ENCODE results near the gene DEPP1. TPM values are rescaled to one million over a fixed set of nuclear protein-coding genes. Genes with fewer than 3 reads are reported as not detected.

Gene DEPP1
- total and polyA plus RNA-seq, 5 experiments from 2014 or later: not detected

DNA sequence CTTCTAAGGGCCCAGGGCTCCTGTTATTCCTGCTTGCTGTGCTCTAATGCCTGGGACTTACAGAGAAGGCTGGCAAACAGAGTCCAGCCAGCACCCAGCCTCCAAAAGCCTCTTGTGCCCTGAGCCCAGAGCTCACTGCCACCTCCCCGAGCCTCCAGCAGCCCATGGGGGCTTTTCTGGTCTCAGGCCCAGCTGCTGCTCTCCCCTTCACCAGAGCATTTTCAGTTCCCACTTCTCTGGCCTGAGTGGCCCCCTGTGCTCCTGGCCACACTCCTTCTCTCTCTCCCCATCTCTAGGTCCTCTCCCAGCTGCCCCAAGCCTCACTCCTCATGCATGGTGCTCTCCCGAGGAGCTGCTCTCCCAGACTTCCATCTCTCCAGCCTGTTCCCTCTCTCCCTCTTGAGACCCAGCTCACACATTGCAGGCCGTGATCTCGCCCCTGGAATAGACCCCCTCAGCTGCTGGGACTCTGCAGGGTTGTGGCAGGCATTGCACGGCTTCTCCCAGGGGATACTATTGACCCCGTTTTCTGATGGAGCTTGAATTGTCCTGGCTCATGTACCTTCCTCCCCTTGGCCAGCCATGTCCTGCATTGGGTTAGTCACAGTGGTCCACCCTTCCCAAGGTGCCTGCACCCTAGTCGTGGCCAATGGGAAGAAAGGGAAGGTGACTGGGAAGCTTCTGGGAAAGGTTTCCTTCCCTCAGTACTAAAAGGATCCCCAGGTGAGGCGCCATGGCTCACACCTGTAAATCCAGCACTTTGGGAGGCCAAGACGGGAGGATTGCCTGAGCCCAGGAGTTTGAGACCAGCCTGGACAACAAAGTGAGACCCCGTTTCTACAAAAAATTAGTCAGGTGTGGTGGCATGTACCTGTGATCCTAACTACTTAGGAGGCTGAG lies 28.0 kb downstream of the DEPP1 start:
- POLR2A ChIA-PET: no interaction called here
- Mint-ChIP-seq H3K4me1 (peaks cover 3 to 35% (median 6%) of the 10 kb centered on the region in 4 donors), H3K27ac (peak overlapping the region in 1 of 10 donors; percentile 21), H3K27me3 (no peaks in the 10 kb centered on the region), H3K4me3 (no peak overlapping the region), H3K36me3 (peaks cover 0 to 14% (median 0%) of the 10 kb centered on the region in 3 donors), H3K9me3 (peaks cover 0 to under 1% (median 0%) of the 10 kb centered on the region in 9 donors)
- ATAC-seq (no peak), DNase-seq (no peak)

DNA sequence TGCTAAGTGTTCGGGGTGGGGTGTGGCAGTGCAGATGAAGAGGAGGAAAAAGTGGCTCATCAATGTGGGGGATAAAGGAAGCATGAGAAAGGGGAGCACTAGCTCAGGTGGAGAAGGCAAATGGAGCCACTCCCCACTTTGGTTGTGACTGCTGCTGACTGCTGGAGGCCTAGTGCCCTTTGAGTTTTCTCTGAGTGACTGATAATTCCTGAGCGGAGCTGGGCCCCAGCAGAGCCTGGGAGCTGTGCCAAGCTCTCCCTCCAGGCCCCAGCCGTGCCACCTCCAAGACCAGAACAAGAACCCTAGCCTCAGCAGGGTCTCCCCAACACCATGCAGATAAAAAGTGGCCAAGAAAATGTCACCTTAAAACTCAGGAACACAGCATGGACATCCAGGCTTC lies 28.7 kb downstream of the DEPP1 start:
- Mint-ChIP-seq H3K4me1 (peaks cover 3 to 35% (median 5%) of the 10 kb centered on the region in 4 donors), H3K27me3 (no peaks in the 10 kb centered on the region), H3K9me3 (peaks cover 0 to 7% (median 3%) of the 10 kb centered on the region in 9 donors), H3K36me3 (peaks cover 0 to 12% (median 5%) of the 10 kb centered on the region in 3 donors), H3K4me3 (no peak overlapping the region), H3K27ac (peak overlapping the region in 2 of 10 donors; percentile 45 to 69)
- no peak for ATAC-seq
- DNase-seq: no peak
- POLR2A ChIA-PET: no interaction called here

DNA sequence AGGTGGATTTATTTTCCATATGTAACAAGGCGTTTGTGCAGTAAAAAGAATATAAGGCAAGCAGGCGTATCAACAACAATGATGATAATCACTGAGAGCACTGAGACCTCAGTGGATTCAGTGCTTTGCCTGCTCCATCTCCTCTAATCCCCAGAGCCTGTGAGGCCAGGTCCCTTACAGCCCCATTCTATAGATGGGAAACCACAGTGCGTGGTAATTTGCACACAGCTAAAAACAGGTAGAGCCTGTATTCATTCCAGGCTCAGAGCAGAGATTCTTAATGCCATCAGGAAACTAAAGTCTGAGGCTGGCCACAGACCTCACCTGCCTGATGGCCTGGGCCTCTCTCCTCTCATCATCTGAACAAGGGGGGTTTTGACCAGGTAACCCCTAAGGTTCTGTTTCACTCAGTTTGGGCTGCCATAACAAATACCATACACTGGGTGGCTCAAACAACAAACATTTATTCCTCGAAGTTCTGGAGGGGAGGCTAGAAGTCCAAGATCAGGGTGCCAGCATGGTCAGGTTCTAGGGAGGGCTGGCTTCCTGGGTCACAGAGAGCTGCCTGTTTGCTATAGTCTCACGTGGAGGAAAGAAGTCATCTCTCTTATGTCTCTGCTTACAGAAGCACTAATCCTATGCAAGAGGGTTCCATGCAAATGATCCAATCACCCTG lies 29.3 kb downstream of the DEPP1 start:
- H3K27me3 Mint-ChIP-seq: peaks cover 0 to 3% (median 0%) of the 10 kb centered on the region in 5 donors
- H3K4me3 Mint-ChIP-seq: no peak overlapping the region
- DNase-seq (no peak), ATAC-seq (no peak)
- H3K4me1 Mint-ChIP-seq: peaks cover 0 to 35% (median 1%) of the 10 kb centered on the region in 4 donors
- peaks cover 0 to 14% (median 8%) of the 10 kb centered on the region in 9 donors for H3K9me3 Mint-ChIP-seq
- POLR2A ChIA-PET: no interaction called here
- peaks cover 0 to 11% (median 6%) of the 10 kb centered on the region in 3 donors for H3K36me3 Mint-ChIP-seq
- no peak overlapping the region for H3K27ac Mint-ChIP-seq

DNA sequence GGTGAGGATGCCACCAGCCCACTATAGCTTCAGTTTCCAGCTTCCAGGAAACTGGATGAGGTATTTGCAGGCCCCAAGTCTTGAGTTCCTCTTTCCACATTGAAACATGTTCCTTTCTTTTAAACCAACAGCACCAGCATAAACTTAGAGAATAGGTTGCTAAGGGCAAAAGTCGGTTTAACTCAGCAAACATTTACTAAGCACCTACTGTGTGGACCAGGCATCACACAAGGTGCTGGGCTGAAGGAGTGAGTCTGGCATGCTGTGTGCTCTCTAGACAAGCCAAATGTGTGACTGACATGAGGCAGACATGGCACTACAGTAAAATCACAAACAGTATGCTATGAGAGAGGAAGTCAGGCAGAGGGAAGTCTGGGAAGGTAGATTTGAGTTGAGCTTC lies 30.0 kb downstream of the DEPP1 start:
- Mint-ChIP-seq H3K4me1 (peaks cover 0 to 35% (median 1%) of the 10 kb centered on the region in 4 donors), H3K36me3 (peaks cover 0 to 15% (median 4%) of the 10 kb centered on the region in 3 donors), H3K27ac (no peak overlapping the region), H3K4me3 (no peak overlapping the region), H3K27me3 (peaks cover 0 to 3% (median 0%) of the 10 kb centered on the region in 5 donors), H3K9me3 (peaks cover 0 to 20% (median 11%) of the 10 kb centered on the region in 9 donors)
- POLR2A ChIA-PET: no interaction called here
- no peak for DNase-seq
- no peak for ATAC-seq

DNA sequence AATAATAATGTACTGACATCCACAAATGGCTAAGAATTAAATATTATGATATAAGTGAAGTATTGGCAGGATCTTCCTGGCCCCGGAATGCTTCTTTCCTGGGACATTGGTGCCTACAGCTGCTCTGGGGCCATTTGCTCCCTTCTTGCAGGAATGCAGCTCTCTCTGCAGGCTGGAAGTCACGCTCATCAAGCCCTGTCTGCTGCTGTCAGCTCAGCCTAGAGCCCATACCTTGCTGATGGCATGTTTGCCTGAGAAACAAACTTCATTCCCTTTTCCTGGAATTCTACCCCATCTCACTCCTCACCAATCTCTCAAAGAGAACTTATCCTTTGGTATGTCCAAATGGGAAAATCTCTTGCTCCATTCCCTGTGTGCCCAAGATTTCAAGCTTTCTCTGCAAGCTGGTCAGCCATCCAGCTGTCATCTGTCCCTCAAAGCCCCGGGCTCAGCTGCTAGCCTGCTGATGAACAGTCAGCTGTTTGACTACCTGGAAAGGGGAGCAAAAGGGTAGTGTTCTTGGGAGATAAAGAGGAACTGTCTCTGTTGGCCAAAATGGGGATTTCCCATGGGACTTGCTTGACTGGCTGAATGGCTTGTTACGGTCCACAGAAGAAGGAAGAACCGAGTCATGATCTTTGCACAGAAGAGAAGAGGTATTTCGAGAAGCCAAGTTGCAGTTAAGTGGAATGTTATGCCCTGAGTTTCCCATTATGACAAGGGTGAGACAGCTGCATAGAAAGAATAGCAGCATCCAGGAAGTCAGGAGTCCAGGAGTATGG lies 31.0 kb downstream of the DEPP1 start:
- Mint-ChIP-seq H3K36me3 (peaks cover 0 to 15% (median 0%) of the 10 kb centered on the region in 3 donors), H3K27ac (peak overlapping the region in 1 of 10 donors; percentile 23), H3K9me3 (peaks cover 0 to 25% (median 11%) of the 10 kb centered on the region in 9 donors), H3K4me1 (peaks cover 0 to 35% (median 1%) of the 10 kb centered on the region in 4 donors), H3K27me3 (peaks cover 2 to 6% (median 3%) of the 10 kb centered on the region in 5 donors), H3K4me3 (no peak overlapping the region)
- no peak for DNase-seq
- ATAC-seq: no peak
- POLR2A ChIA-PET: no interaction called here

DNA sequence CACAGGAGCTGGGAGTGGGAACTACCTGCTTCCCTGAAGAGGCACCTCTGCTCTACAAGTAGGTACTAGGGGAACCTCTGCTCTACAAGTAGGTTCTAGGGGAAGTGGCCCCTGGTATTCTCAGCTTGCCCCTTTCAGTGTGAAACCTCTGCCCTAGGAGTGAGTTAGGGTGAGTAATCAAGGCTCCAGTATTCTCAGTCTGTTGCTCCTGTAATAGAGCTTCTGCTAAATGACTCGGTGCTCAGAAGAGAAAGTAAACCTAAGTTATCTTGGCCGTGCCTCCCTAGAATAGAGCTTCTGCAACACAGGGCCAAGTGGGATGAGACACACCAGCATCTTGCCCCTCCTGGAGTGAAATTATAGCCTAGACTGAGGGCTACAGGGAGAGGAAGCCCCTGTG lies 32.4 kb downstream of the DEPP1 start:
- peaks cover 4 to 31% (median 13%) of the 10 kb centered on the region in 9 donors for H3K9me3 Mint-ChIP-seq
- no peak overlapping the region for H3K27ac Mint-ChIP-seq
- no peak for DNase-seq
- H3K4me3 Mint-ChIP-seq: no peak overlapping the region
- POLR2A ChIA-PET: no interaction called here
- ATAC-seq: no peak
- peaks cover 4 to 18% (median 6%) of the 10 kb centered on the region in 5 donors for H3K27me3 Mint-ChIP-seq
- H3K36me3 Mint-ChIP-seq: peaks cover 0 to 21% (median 0%) of the 10 kb centered on the region in 3 donors
- H3K4me1 Mint-ChIP-seq: peaks cover 0 to 35% (median 1%) of the 10 kb centered on the region in 4 donors

DNA sequence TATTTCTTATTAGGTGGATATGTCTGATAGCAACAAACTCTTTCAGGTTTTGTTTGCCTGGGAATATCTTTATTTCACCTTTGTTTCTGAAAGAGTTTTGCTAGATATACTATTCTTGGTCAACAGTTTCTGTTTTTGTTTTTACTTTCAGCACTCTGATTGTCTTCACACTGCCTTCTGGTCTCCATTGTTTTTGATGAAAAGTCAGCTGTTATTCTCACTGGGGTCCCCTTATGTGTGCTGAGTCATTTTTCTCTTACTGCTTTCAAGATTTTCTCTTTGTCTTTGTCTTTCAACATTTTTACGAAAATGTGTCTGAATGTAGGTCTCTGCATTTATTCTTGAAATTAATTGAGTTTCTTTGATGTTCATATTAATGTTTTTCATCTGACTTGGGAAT lies 34.3 kb downstream of the DEPP1 start:
- Mint-ChIP-seq H3K9me3 (peaks cover 6 to 45% (median 13%) of the 10 kb centered on the region in 9 donors), H3K4me1 (peaks cover 0 to 26% (median 0%) of the 10 kb centered on the region in 4 donors), H3K27me3 (peaks cover 9 to 21% (median 10%) of the 10 kb centered on the region in 5 donors), H3K36me3 (peaks cover 0 to 21% (median 3%) of the 10 kb centered on the region in 3 donors), H3K27ac (no peak overlapping the region), H3K4me3 (no peak overlapping the region)
- POLR2A ChIA-PET: no interaction called here
- DNase-seq: no peak
- no peak for ATAC-seq

DNA sequence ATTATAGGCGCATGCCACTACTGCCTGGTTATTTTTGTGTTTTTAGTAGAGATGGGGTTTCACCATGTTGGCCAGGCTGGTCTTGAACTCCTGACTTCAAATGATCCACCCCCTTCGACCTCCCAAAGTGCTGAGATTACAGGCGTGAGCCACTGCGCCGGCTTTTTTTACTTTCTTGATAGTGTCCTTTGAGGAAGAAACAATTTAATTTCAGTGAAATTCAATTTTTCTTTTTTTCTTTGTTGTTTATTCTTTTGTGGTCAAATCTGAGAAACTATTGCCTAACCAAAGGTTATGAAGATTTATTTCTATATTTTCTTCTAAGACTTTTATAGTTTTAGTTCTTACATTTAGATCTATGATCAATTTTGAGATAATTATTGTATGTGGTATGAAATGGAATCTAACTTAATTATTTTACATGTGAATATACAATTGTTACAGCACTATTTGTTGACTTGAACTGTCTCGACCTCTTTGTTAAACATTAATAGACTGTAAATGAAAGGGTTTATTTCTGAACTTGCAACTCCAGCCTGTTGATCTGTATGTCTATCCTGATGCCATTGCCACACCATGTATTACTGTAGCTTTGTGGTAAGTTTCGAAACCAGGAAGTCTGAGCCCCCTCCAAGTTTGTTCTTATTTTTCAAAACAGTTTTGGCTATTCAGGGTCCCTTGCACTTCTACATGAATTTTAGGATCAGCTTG lies 38.8 kb downstream of the DEPP1 start:
- Mint-ChIP-seq H3K27ac (no peak overlapping the region), H3K36me3 (peaks cover 0 to 22% (median 3%) of the 10 kb centered on the region in 3 donors), H3K4me3 (no peak overlapping the region), H3K27me3 (peaks cover 9 to 21% (median 10%) of the 10 kb centered on the region in 5 donors), H3K9me3 (peaks cover 6 to 40% (median 15%) of the 10 kb centered on the region in 9 donors), H3K4me1 (peaks cover 5 to 10% (median 8%) of the 10 kb centered on the region in 4 donors)
- DNase-seq: no peak
- POLR2A ChIA-PET: no interaction called here
- ATAC-seq: no peak

DNA sequence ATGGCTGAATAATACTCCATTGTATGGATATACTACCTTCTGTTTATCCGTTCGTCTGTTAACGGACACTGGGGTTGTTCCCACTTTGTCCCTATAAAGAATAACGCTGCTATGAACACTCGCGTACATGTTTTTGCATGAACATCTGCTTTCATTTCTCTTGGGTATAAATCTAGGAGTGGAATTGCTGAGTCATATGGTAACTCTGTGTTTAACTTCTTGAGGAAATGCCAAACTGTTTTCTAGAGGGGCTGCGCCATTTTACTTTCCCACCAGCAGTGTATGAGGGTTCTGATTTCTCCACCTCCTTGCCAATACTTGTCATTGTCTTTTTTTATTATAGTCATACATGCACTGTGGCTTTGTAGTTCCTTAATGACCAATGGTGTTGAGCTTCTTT lies 39.7 kb downstream of the DEPP1 start:
- no peak overlapping the region for H3K4me3 Mint-ChIP-seq
- H3K36me3 Mint-ChIP-seq: peaks cover 0 to 13% (median 3%) of the 10 kb centered on the region in 3 donors
- H3K27ac Mint-ChIP-seq: no peak overlapping the region
- POLR2A ChIA-PET: interaction anchor here (0.7 kb wide), 1 partner anchor 392 kb away, joined by 4 read pairs; no protein-coding TSS in a partner anchor
- H3K27me3 Mint-ChIP-seq: peaks cover 10 to 21% (median 11%) of the 10 kb centered on the region in 5 donors
- H3K9me3 Mint-ChIP-seq: peaks cover 0 to 31% (median 7%) of the 10 kb centered on the region in 9 donors
- peaks cover 5 to 12% (median 8%) of the 10 kb centered on the region in 4 donors for H3K4me1 Mint-ChIP-seq
- DNase-seq: no peak
- no peak for ATAC-seq

DNA sequence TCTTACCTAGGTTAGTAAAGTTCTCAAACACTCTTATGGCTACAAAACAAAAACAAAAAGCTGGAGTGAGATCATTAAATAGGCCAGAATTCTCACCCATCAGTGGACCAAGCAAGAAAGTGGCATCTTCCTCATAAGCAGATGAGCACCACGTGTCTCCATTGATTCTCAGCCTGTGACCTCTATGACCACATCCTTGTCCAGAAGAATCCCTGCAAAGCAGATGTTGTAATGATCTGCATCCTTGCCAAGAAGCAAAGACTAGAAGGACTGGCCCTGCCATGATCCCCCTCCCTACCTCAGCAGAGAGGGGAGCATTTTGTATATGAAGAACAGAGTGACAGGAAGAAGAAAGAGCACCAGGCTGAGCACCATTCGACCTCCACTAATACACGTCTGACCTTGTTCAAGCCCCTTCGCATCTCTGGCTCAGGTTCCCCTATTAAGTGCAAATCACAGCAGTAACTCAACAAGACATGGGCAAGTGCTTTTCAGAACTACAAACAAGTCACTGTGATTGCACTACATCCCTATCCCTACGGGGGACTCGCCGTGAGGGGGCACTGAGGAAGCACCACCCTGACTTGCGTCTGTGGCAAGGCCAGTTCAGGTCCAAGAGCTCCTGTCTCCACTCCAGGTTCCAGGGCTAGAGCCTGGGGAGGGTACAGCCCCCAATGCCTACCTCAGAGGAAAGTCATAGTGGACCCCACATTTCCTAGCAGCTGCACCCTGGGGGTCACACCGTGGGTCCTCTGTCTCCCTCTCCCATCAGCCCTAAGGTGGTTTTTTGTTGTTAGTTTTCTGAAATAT lies 41.2 kb downstream of the DEPP1 start:
- peaks cover 3 to 17% (median 11%) of the 10 kb centered on the region in 5 donors for H3K27me3 Mint-ChIP-seq
- ATAC-seq (no peak), DNase-seq (no peak)
- peaks cover 0 to 12% (median 3%) of the 10 kb centered on the region in 3 donors for H3K36me3 Mint-ChIP-seq
- peaks cover 0 to 23% (median 3%) of the 10 kb centered on the region in 9 donors for H3K9me3 Mint-ChIP-seq
- POLR2A ChIA-PET: no interaction called here
- H3K4me1 Mint-ChIP-seq: peaks cover 5 to 12% (median 8%) of the 10 kb centered on the region in 4 donors
- peak overlapping the region in 1 of 10 donors; percentile 4 for H3K27ac Mint-ChIP-seq
- no peak overlapping the region for H3K4me3 Mint-ChIP-seq
